IPS-18a (cell line): ENCODE measurements around the gene STPG4.

Experiments used
- H3K27ac ChIP-seq: one replicate; pipeline ENCODE4 v1.5.1; 2013; ENCODE audit warnings: low read length
- H3K27me3 ChIP-seq: one replicate; pipeline ENCODE4 v1.6.1; 2013; ENCODE audit warnings: mild to moderate bottlenecking, low read length; ENCODE audit not compliant: control insufficient read depth, insufficient read depth
- H3K36me3 ChIP-seq: one replicate; pipeline ENCODE4 v1.6.1; 2013; ENCODE audit warnings: low read depth, low read length; ENCODE audit not compliant: control insufficient read depth
- H3K4me1 ChIP-seq: one replicate; pipeline ENCODE4 v1.6.1; 2013; ENCODE audit warnings: low read depth, low read length; ENCODE audit not compliant: control insufficient read depth
- H3K4me3 ChIP-seq: one replicate; pipeline ENCODE4 v1.5.1; 2013; ENCODE audit warnings: low read length
- H3K9ac ChIP-seq: one replicate; pipeline ENCODE4 v1.6.1; 2013; ENCODE audit warnings: mild to moderate bottlenecking, low read length, moderate library complexity
- H3K9me3 ChIP-seq: one replicate; pipeline ENCODE4 v1.6.1; 2013; ENCODE audit warnings: low read depth, low read length; ENCODE audit not compliant: control insufficient read depth

Gene STPG4

DNA sequence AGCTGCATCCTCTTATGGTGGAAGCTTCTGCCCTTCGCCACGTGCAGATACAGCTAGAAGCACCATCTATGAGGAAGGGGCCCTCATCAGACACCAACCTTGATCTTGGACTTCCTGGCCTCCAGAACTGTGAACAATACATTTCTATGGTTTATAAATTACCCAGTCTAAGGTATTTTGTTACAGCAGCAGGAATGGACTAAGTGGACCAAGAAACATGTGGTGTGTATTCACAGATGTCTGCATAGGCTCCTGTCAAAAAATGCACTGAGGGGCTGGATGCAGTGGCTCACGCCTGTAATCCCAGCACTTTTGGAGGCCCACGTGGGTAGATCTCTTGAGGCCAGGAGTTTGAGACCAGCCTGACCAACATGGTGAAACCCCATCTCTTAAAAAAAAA, 57.5 kb downstream of the STPG4 start:
- Histone ChIP-seq H3K36me3 (no peaks in the 10 kb centered on the region), H3K27ac (no peak overlapping the region), H3K9me3 (no peaks in the 10 kb centered on the region), H3K9ac (no peak overlapping the region), H3K4me3 (no peak overlapping the region), H3K4me1 (no peaks in the 10 kb centered on the region), H3K27me3 (no peaks in the 10 kb centered on the region)

DNA sequence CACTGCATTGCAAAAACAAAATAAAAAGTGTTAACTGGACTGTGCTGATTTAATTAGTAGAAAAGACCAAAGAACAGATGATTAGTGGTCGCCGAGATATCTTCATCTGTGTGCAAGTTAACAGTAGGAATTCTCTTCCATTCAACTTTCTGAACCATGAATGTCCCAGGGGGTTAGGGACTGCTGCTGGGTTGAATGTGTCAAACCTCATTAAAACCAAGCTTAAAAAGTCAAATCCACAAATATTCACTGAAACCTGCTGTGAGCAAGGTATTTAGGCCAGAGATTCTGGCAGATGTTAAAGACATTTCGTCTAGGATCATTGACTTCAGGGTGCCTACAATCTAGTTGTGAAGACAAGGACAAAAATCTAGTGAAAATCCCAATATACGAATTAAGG, 58.7 kb downstream of the STPG4 start:
- Histone ChIP-seq H3K4me3 (no peak overlapping the region), H3K9me3 (no peaks in the 10 kb centered on the region), H3K36me3 (no peaks in the 10 kb centered on the region), H3K27ac (no peak overlapping the region), H3K27me3 (no peaks in the 10 kb centered on the region), H3K4me1 (no peaks in the 10 kb centered on the region), H3K9ac (no peak overlapping the region)

DNA sequence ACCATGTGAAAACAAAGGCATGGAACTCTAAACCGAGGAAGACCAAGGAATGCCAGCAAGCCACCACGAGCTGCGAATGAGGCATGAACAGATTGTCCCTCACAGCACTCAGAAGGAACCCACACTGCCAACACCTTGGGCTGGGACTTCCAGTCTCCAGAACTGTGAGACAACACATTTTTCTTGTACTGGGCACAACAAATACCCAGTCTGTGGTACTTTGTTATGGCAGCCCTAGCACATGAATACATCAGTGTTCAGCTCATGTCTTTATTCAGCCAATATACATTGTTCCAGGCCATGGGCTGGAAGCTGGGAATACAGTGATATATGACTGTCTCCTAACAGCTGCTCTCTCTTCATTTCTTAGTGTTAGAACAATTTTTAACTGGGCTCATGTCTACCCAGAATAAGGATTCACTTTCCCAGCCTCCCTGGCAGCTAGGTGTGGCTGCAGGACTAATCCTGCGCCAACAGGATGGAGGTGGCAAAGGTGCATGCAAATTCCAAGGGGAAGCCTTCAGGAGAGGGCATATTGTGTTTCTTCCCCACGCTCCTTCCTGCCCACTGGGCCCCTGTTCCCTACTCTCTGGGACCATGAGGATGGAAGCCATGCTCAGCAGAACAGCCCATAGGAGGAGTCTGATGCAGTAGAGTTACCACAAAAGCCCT, 59.6 kb downstream of the STPG4 start:
- no peaks in the 10 kb centered on the region for H3K36me3 ChIP-seq
- H3K4me3 ChIP-seq: no peak overlapping the region
- H3K27me3 ChIP-seq: no peaks in the 10 kb centered on the region
- no peak overlapping the region for H3K9ac ChIP-seq
- H3K4me1 ChIP-seq: no peaks in the 10 kb centered on the region
- no peaks in the 10 kb centered on the region for H3K9me3 ChIP-seq
- no peak overlapping the region for H3K27ac ChIP-seq

DNA sequence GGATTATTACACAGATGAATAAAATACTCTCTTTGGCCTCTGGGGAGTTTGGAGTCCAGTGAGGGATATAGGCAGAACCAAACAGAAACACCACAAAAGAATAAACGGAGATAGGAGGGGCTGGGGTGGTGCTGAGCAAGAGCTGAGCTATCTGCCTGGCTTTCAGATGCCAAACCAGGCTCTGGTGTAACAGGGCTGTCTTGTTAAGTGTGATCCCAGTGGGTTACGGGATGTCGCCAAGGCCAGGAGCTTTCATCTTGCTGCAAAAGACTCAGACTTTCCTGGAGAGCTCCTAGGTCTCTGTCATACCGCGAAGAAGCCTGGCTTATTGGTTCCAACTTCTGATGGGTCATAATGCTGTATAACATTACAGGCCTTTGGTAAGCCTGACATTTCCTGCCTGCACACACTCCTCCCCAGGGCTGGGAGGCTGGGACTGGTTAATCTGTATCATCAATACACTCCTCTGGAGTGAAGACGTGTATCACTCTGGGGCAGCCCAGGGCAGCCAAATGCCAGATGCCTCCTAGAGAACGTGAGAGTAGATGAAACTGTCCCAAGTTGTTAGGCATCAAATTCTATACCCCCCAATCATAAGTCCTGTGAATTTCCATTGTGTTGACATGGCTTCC, 60.5 kb downstream of the STPG4 start:
- Histone ChIP-seq H3K4me1 (no peaks in the 10 kb centered on the region), H3K4me3 (no peak overlapping the region), H3K27ac (no peak overlapping the region), H3K27me3 (no peaks in the 10 kb centered on the region), H3K9ac (no peak overlapping the region), H3K9me3 (no peaks in the 10 kb centered on the region), H3K36me3 (no peaks in the 10 kb centered on the region)

DNA sequence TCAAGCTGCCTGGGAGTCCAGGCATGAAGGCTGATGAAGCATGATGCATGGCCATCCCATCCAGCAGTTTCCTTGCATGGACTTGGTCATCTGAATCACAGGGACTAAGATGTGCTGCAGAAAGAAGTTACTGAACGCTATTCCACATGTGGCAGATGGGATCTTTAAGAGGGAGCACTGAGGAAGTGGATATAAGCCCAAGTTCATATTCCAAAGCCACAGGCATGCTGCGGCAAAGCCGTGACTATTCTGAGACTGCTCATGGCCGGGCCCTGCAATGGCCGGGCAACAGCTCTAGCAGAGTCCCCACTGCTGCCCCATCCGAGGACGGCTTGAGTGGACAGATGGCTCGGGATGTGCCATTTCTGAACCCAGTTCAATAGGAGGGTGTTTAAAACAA, 61.5 kb downstream of the STPG4 start:
- no peak overlapping the region for H3K27ac ChIP-seq

DNA sequence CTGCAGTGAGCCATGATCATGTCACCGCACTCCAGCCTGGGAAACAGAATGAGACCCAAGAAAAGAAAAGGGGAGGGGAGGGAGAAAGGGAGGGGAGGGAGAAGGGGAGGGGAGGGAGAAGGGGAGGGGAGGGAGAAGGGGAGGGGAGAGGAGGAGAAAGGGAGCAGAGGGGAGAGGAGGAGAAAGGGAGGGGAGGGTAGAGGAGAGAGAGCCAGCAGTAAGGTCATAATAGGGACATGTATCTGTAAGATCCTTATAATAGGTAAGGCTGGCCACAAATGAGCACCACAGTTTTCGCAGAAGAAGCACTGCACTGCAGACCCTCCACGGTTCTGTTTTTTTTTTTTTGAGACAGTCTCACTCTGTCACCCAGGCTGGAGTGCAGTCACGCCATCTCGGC, 62.6 kb downstream of the STPG4 start:
- no peak overlapping the region for H3K27ac ChIP-seq
- H3K9ac ChIP-seq: no peak overlapping the region
- H3K36me3 ChIP-seq: no peaks in the 10 kb centered on the region
- H3K4me1 ChIP-seq: no peaks in the 10 kb centered on the region
- H3K4me3 ChIP-seq: no peak overlapping the region
- no peaks in the 10 kb centered on the region for H3K27me3 ChIP-seq
- H3K9me3 ChIP-seq: no peaks in the 10 kb centered on the region

More for the DNA sequence above, 61.5 kb downstream of the STPG4 start:
- H3K27me3 ChIP-seq: no peaks in the 10 kb centered on the region
- H3K4me3 ChIP-seq: no peak overlapping the region
- H3K4me1 ChIP-seq: no peaks in the 10 kb centered on the region
- H3K9ac ChIP-seq: no peak overlapping the region
- no peaks in the 10 kb centered on the region for H3K36me3 ChIP-seq
- H3K9me3 ChIP-seq: no peaks in the 10 kb centered on the region

DNA sequence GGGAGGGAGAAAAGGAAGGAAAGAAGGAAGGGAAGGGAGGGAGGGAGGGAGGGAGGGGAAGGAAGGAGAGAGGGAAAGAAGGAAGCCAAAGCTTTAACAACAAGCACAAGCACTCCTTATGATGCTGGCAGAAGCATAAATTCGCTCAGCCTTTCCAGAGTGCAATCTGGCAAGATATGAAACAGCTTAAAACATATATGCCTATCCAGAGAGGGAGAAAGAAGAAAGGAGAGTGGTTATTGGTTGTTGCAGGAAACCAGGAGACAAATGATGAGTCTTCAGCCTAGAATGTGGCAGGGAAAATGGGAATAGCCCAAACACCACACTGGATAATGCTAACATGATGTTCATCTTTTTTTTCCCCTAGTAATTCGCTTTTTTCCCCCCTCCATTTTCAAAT, 64.0 kb downstream of the STPG4 start:
- no peak overlapping the region for H3K27ac ChIP-seq
- no peaks in the 10 kb centered on the region for H3K4me1 ChIP-seq
- no peaks in the 10 kb centered on the region for H3K36me3 ChIP-seq
- no peaks in the 10 kb centered on the region for H3K9me3 ChIP-seq
- no peaks in the 10 kb centered on the region for H3K27me3 ChIP-seq
- H3K4me3 ChIP-seq: no peak overlapping the region
- no peak overlapping the region for H3K9ac ChIP-seq

DNA sequence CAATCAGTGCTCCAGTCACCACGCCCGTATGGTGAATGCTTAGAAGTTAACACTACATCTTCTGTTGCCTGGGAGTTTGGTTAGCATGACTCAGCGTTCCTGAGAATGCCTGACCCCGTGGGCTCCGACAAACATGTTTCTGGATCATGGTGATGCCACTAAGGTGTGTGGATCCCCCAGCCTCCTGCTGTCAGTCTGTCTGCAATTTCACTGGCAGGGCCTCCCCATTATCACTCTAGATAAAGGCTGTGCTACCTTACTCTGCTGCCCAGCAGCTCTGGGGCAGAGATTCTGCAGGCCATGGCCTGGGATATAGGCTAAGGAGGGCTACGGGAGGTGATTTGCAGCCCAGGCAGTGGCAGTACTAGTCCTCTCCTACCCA, 66.0 kb downstream of the STPG4 start:
- Histone ChIP-seq H3K4me1 (no peaks in the 10 kb centered on the region), H3K9ac (no peak overlapping the region), H3K27ac (no peak overlapping the region), H3K36me3 (no peaks in the 10 kb centered on the region), H3K27me3 (no peaks in the 10 kb centered on the region), H3K4me3 (no peak overlapping the region), H3K9me3 (no peaks in the 10 kb centered on the region)

DNA sequence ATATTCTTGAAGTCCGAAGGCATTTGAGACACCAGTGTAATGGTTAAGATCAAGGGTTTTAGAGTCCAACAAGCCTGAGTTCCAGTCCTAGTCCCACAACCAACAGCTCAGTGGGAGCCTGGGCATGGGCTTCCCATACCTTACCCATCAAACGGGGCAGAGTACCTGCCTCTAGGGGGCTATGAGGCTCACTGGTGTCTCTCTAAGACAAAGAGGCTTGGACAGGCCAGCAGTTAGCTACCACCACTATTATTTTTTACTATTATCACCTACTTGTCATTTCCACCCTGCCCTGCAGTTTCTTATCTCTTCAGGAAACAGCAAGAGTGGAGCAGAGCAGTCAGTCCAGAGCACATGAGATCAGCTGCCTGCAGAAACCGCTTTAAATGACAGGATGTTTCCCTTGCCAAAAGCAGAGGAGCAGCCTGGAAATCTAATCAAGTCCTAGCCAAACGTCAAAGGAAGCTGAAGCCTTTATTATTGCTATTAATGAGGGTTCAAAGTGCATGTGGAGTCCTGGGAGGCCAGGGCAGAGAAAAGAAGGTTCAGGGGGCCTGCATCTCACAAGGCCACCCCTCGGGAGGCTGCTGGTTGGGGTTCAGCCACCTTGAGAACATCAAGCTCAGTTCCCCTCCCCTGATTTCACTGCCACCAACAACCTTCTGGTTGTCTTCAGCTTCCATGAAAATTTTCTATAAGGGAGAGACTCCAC, 66.6 kb downstream of the STPG4 start:
- H3K9ac ChIP-seq: no peak overlapping the region

DNA sequence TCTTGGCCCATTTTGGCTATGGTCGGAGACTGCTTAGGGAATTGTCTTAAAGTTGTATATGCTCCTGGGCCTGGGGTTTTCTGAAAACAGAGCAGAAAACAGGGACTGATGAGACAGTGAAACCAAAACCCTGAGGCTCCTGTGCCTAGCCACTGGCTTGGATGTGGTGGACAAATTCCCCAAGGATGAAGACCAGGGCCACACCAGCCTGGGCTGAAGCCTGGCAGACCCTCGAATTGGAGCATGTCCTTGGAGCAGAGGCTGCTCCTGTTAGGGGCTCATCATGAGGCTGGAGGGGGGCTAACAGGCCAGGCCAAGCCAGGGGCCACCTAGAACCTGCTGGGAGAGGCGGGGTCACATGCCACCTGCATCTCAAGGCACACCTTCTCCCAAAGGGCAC, 68.1 kb downstream of the STPG4 start:
- no peaks in the 10 kb centered on the region for H3K27me3 ChIP-seq
- no peaks in the 10 kb centered on the region for H3K36me3 ChIP-seq
- no peaks in the 10 kb centered on the region for H3K9me3 ChIP-seq
- H3K4me3 ChIP-seq: no peak overlapping the region
- H3K9ac ChIP-seq: no peak overlapping the region
- no peaks in the 10 kb centered on the region for H3K4me1 ChIP-seq
- H3K27ac ChIP-seq: no peak overlapping the region

More for the DNA sequence above, 66.6 kb downstream of the STPG4 start:
- Histone ChIP-seq H3K9me3 (no peaks in the 10 kb centered on the region), H3K36me3 (no peaks in the 10 kb centered on the region), H3K27me3 (no peaks in the 10 kb centered on the region), H3K4me1 (no peaks in the 10 kb centered on the region), H3K27ac (no peak overlapping the region), H3K4me3 (no peak overlapping the region)

DNA sequence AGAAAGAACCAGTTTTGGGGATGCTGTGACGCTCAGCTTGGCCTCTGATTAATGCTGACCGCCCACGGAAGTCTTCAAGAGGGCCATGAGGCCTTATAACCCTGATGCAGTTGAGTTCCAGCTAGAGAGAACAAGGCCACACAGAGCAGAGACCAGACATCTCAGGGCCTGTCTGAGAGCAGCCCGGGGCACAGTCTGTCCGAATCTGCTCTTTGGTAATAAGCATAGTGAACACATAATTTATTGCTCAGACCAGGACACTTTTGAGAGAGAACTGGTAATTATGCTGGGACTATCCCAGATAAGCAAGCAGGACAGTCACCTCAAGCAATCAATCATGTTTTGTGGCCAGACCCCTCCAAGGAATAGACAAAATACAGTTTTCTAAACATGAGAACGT, 68.5 kb downstream of the STPG4 start:
- Histone ChIP-seq H3K4me3 (no peak overlapping the region), H3K4me1 (no peaks in the 10 kb centered on the region), H3K9ac (no peak overlapping the region), H3K27ac (no peak overlapping the region), H3K9me3 (no peaks in the 10 kb centered on the region), H3K36me3 (no peaks in the 10 kb centered on the region), H3K27me3 (no peaks in the 10 kb centered on the region)

DNA sequence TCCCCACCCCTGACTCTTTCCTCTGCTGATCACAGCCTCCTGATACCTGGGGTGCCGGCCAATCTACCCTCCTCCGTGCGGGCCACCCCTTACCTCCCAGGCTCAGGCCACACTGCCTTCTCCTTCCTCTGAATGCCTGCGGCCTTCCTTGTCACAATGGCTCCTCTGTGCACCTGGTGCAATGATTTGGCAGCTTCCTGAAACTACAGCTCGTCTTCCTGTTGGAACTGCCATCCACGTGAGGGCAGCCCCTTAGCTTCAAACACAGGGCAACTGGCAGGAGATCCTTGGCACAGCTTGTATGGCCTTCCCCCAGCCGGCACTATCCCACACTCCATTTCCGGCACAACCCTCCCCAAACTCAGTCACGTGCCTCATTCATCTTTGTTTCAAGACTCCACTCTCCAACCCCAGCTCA, 69.0 kb downstream of the STPG4 start:
- Histone ChIP-seq H3K27me3 (no peaks in the 10 kb centered on the region), H3K36me3 (no peaks in the 10 kb centered on the region), H3K9ac (no peak overlapping the region), H3K9me3 (no peaks in the 10 kb centered on the region), H3K4me3 (no peak overlapping the region), H3K4me1 (no peaks in the 10 kb centered on the region), H3K27ac (no peak overlapping the region)
